GM21528 (cell line): ENCODE results near the gene SPDEF.

ENCODE experiments used
- ATAC-seq: cut with Tn5 transposase; IDR thresholded peaks from one replicate; pipeline ENCODE4 v1.9.1; 2021; ENCODE audit warnings: mild to moderate bottlenecking, moderate library complexity; ENCODE audit not compliant: unreplicated experiment, low FRiP score

The SPDEF gene

GRCh38 chr6:34517966-34518365 is 38.2 kb downstream of the SPDEF start:
- ATAC-seq: no peak

DNA sequence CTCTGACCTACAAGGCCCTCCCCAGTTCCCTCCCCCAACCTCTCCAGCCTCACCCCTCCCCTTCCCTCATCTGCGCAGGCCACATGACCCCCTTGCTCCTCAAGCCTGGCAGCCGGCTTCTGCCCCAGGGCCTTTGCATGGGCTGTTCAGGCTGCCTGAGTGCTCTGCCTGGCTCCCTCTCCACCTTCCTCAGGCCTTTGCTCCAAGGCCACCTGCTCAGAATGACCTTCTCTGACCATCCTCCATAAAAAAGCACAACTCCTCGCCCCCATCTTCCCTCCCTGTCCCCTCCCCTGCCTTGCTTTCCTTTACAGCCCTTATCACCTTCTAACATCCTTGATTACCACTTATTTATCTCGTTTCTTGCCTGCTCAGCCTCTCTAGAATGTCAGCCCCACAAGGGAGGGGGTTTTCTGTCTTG is 38.7 kb downstream of the SPDEF start:
- ATAC-seq: no peak

GRCh38 chr6:34516391-34517324 is 39.5 kb downstream of the SPDEF start:
- no peak for ATAC-seq

DNA sequence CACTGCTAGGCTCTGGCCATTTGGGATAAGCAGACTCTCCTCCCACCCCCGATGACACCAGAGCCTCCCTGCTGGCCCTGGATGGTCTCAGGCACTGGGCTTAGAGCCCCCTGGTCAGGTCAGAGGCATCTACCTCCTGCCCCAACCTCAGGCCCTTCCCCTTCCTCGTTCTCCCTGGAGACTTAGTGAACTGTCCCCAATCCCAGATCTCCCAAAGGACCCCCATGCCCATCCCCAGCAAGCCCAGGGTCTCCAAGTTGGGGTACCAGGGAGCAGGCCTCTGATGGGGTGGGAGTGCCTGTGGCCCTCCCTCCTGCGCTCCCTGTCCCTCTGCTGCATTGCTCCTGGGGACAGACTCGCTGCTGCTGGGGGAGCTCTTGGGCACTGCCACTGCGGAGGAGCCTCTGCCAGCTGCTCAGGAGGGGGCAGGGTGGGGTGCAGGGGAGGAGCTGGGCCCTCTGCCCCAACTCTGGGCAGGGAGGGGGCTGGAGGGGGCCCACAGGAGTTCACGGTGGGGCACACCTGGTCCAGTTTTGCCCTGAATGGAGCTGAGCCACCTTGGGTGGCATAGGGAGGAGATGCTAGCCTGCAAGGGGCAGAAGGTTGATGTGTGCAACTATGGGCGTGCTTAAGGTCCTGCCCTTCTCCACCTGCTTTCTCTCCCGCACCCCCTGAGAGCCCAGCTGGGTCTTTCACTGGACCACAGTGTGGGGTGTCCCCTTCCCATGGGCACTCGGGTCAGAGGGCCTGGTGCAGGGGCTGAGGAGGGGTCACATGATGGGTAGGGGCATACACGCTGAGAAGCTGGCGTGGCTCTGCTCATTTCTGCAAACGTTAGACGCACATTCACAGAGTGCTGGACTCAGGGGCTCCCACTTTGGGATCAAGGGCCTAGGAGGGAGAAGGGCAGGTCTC is 40.4 kb downstream of the SPDEF start:
- ATAC-seq: no peak

DNA sequence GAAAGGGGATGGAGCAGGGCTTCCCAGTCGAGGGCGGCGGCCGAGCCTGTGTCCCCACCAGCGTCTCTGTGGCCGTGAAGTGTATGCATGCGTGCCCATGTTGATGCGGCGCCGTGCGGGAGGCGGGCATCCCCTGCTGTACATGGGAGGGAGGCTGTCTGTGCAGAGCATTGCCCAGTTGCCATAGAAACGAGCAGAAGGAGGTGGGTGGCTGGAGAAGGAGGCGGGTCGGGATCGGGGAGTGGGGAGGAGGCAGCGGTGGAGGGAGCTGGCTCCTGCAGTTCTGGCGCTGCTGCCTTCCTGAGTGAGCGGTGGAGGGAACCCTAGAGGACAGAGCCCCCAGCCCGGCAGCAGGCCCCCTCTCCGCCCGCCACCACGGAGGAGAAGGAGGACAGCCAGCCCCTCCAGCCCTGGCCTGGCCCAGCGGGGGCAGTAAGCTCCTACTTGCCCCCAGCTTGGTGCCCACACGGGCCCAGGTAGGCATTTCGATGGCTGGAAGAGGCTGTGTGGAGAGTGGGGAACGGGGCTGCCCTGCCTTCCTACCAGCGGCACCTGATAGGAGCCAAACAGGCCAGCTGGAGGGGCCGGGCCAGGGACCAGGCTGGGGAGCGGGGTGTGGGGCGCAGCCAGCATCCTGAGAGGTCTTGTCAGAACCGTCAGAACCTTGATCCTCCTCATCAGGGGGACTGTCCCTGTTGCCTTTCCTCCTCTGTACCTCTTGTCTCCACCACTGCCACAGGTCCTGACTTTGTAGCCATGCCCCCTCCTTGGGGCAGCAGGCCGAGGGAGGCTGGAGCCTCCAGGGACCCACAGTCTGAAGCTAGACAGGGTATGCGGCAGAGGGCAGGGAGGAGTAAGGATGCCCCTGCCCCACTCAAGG is 41.3 kb downstream of the SPDEF start:
- ATAC-seq: no peak

DNA sequence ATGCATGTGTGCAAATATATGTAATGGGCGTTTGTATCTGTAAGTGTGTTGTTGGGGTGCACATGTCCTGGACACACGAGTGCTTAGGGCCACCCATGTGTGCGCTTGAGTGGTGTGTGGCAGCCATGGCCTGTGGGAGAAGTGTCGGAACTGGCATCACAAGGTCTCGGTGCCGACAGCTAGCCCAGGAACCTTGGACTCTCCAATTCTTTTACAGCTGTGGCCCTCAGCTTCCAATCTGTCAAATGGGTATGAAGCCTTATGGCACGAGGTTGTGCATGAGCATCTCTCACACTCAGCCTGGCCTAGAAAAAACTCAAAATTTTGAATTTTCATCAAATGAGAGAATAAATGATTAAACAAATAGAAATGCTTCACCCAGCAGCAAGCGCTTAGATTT is 42.0 kb downstream of the SPDEF start:
- no peak for ATAC-seq

DNA sequence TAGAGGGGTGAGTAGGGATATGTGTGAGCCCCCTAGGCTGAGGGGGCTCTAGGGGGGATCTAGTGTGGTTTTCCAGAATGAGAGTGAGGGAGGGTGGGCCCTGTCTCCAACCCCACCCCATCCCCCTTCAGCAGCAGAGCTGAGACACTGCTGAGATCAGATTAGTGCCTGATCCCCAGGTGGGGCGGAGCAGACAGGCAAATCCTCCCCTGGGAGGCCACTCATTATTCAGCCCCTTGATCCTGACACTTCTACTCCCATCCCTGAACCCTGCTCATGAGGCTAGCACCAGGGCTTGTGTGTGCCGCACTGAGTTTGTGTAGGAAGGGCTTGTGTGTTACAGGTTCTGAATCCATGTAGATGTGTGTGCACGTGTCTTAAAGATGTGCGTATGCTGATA is 42.5 kb downstream of the SPDEF start:
- ATAC-seq: no peak

- ATAC-seq: no peak
Observed at GRCh38 chr6:34512738-34513115, 43.4 kb downstream of the SPDEF start.

GRCh38 chr6:34511915-34512737 is 44.0 kb downstream of the SPDEF start:
- no peak for ATAC-seq

GRCh38 chr6:34511214-34511914 is 44.8 kb downstream of the SPDEF start:
- ATAC-seq: no peak

- no peak for ATAC-seq
Observed at GRCh38 chr6:34510299-34510698, 45.8 kb downstream of the SPDEF start.

- no peak for ATAC-seq
Observed at GRCh38 chr6:34509782-34510181, 46.3 kb downstream of the SPDEF start.

DNA sequence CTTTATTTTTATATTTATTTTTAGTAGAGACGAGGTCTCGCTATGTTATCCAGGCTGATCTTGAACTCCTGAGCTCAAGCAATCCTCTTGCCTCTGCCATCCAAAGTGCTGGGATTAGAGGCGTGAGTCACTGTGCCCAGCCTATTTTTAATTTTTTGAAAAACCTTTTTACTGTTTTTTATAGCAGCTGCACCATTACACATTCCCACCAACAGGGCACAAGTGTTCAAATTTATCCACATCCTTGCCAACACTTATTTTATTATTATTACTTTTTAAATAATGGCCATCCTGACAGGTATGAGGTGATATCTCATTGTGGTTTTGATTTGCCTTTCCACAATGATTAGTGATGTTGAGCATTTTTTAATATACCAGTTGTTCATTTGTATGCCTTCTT is 47.7 kb downstream of the SPDEF start:
- ATAC-seq: no peak

- no peak for ATAC-seq
Observed at GRCh38 chr6:34506718-34507117, 49.4 kb downstream of the SPDEF start.

GRCh38 chr6:34497411-34497810 is 58.7 kb downstream of the SPDEF start:
- no peak for ATAC-seq

GRCh38 chr6:34496103-34496685 is 59.9 kb downstream of the SPDEF start:
- ATAC-seq: no peak

- no peak for ATAC-seq
Observed at GRCh38 chr6:34494973-34495372, 61.2 kb downstream of the SPDEF start.

DNA sequence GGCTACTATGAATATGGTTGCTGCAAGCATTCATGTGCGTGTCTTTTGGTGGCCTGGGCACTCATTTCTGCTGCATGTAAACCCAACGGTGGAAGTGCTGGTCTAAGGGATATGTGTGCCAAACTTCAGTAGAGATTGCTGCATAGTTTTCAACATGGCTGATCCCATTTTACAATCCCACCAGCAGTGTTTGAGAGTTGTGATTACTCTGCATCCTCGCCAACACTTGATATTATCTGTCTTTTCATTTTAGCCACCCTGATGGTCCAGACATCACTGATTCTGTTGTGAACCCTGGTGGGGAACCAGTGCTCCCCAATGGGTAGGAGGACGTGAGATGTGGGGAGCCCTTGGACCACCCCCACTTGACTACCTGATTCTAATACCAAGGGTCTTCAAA is 62.8 kb downstream of the SPDEF start:
- ATAC-seq: no peak

DNA sequence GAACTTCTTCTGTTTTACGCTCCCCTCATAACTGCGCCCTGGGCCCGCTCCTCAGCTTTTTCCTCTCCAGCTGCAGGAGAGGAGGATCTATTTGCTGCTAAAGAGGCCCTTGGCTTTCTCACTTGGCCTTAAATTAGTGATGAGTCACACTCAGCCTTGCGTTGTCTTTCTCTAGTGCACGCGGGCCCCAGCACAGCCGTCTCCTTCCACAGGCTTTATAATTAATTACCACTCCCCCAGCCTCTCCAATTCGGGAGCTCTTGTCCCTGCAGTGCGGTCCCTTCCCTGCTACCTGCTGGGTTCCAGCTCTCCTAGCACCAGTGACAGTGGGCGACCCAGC is 65.1 kb downstream of the SPDEF start:
- ATAC-seq: no peak
